HG03575 (cell line): Measurements from ENCODE around the gene FRZB.
"Not testable (repeated sequence)": the region's sequence is repeated elsewhere in the genome, so short reads cannot be mapped to it uniquely, and the experiment has no call there.

Experiments
- ATAC-seq: cut with Tn5 transposase; IDR thresholded peaks from one replicate; pipeline ENCODE4 v1.9.1; 2021; ENCODE audit not compliant: unreplicated experiment, insufficient number of reproducible peaks, low FRiP score; ENCODE audit errors: extremely low read depth

Gene FRZB

DNA sequence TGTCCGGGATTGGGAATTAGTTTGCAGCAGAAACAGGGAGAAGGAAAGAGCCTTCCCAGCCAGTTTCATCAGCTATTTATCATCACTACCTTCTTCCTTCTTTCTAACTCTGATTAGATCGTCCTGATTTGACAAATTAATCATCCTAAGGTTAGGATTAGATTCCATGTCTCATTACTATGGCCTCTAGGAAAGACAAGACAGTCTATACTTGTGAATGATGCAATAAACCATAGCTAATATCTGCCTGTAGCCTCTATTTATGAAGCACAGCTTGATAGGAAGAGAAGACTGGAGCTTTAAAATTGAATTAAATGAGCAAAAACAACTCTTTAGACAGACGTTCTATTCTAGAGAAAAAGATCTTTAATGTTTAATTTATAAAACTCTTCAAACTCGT, 25.2 kb upstream of the FRZB start:
- no peak for ATAC-seq

- no peak for ATAC-seq
Observed at GRCh38 chr2:182890773-182891378, 24.4 kb upstream of the FRZB start.

GRCh38 chr2:182890305-182890704, 23.9 kb upstream of the FRZB start:
- ATAC-seq: no peak

DNA sequence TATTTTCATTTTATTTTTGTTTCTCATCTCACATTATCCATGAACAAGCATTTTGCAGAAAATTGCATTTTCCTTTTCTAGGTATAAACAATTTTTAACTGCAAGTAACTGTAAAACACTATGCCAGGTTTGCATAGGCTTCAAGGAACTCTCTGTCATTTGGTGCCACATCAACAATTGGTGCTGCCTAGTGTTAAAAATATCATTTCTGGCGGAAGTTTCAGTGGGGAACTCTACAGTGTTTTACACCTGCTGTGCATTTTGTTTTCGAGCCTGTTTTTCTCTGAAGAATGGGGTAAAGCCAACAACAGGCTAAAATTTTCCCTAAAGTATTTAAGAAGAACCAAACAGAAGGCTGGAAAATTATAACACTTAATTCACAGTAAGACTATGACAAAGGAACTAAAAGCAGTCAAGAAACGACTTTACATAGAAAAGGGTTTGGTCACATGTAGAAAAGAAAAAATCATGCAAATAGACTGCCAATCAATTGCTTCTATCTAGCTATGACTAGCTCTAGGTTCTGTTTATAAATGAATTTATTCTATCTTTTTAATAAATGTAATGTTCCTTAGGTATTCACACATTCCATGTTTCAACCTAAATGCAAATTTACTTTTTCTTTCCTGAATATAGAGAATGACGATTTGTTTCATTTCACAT, 21.4 kb upstream of the FRZB start:
- no peak for ATAC-seq

DNA sequence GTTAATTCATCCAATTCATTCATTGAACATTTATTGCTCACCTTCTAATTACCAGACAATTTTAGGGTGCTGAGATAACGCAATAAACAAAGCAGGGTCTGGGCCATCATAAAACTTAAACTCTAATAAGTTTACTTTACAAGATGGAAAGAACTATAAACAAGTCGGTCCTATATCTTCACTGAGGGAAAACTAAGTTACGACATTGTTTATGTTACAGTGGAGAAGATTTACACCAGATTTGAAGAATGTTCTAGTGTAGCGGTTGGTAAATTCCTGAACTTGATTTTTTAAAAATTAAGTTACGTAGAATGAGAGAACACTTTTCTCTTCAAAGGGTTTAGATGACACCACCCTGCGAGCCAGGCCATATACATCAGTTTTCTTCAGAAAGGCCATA, 20.7 kb upstream of the FRZB start:
- ATAC-seq: no peak

DNA sequence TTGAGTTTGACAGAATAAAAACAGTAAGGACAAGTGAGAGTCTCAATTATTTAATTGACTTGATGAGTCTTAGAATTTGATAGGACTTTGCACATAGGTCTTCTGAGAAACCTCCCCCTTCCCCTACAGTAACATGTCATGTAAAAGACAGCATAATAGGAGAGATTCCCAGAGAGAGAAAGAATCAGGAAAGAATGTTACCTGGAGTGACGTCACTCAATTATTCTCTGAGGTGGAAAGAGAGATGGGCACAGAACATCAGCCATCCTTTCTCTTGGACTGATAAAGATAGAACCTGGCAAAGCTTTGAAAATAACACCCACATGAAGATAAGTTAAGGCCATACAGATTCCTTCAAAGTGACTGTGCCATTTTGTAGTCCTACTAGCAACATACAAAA, 19.3 kb upstream of the FRZB start:
- no peak for ATAC-seq

DNA sequence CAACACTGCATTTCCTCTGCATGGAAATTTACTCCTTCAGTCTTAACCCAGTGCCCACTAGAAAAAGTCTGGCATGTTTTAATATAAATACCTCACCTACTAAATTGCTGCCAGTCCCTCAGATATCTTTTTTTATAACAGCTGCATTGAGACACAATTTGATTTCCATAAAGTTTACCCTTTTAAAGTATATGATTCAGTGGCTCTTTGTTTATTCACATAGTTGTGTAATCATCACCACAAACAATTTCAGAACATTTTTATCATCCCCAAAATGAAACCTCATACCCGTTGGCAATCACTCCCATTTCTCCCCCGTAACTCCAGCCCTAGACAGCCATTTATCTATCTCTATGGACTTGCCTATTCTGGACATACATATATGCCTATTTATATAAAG, 17.0 kb upstream of the FRZB start:
- no peak for ATAC-seq

- ATAC-seq: not testable (repeated sequence)
Observed at GRCh38 chr2:182880100-182880499, 13.7 kb upstream of the FRZB start.

DNA sequence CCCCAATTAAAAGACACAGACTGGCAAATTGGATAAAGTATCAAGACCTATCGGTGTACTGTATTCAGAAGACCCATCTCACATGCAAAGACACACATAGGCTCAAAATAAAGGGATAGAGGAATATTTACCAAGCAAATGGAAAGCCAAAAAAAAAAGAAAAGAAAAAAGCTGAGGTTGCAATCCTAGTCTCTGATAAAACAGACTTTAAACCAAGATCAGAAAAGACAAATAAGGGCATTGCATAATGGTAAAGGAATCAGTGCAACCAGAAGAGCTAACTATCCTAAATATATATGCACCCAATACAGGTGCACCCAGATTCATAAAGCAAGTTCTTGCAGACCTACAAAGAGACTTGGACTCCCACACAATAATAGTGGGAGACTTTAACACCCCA, 10.2 kb upstream of the FRZB start:
- not testable (repeated sequence) for ATAC-seq

GRCh38 chr2:182870227-182870626, 3.8 kb upstream of the FRZB start:
- no peak for ATAC-seq

GRCh38 chr2:182868054-182868796, 1.8 kb upstream of the FRZB start:
- no peak for ATAC-seq

DNA sequence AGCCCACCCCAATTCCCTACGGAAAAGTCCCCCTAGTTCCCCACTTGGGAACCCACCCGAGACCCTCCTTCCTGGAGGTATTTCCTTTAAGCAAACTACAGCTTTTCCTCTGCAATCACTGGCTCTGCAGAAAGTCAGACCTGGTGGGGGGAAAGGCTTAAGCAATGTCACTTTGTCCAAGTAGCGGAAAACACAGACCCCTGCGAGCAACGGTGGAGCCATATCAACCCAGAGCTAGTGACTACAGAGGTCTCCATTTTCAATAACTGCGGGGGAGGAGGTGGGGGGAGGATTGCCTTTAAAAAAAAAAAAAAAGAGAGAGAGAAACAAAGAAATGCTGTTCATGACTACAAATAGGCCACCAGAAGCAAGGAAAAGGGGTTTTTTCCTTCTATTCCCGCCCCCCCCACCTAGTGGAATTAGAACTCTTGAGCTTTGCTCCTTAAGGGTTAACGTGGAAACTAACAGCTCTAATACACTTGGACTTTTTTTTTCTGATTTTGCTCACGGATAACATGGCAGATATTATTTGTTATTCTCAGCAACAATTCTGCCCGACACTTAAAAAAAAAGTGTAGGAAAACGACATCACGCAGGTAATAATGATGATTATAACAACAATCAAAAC, 1.1 kb upstream of the FRZB start:
- no peak for ATAC-seq

DNA sequence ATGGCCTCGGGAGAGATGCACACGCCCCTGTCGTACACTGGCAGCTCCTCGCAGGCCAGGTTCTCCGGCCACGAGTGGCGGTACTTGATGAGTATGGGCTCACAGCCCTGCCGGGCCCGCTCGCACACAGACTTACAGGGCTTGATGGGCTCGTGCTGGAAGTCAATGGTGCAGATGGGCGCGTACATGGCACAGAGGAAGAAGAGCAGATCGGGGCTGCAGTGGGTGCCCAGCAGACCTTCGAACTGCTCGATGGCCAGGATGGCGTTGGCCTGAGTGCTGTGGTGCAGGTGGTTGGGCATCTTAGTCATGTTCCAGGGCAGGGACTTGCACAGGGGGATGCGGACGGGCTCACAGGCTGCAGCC, 359 bp downstream of the FRZB start:
- ATAC-seq: no peak

- ATAC-seq: no peak
Observed at GRCh38 chr2:182864949-182865570, 1.4 kb downstream of the FRZB start.

- ATAC-seq: no peak
Observed at GRCh38 chr2:182863642-182864041, 2.8 kb downstream of the FRZB start.

DNA sequence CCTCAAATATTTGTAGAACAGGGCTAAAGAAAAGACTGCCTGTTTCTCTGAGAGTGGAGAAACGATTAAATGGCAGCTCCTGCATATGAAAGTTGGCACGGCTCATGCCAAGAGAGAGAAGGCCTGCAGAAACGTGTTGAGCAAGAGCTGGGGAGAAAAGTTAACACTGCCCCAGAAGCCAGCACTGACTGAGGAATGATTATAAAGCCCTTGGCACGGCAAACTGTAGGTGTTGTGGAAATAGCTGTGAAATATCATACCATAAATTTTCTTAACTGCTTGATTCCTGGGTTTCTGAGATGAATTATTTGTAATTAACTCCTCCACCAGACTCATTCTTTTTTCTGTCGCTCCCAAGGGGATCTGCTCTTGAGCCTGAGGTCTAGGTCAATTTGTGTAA, 4.3 kb downstream of the FRZB start:
- no peak for ATAC-seq

DNA sequence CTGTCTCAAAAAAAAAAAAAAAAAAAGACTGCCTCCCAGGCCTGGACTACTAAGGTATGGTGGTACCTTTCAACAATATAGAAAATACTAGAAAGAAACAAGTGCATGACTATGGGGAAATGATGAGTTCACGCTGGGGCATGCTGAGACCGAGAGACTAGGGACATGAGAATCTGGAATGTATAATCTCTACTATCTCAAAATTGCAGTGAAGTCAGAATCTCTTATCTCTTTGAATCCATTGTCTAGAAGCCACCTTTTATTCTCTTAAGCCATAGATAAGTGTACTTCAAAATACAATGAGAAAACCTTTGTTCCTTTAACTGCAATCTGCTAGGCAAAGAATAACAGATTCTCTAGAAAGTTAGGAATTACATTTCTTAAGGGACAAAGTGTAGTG, 5.6 kb downstream of the FRZB start:
- ATAC-seq: no peak

DNA sequence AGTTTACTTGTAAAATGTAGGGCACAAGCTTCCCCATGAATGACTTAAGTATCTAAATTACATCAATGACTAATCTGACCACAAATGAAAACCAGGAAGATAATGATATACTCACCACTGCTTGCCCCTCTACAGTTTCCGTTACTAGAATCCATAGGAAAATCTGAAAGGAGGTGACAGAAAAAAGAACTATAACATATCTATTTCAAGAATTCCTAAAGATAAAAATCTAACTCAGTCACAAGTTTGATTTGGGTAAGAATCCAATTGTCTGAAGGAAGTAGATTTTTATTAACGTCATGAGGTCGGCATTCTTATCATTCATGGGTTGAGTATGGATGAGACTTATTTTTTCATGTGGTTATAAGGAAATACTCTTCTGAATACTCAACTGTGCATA, 7.8 kb downstream of the FRZB start:
- ATAC-seq: no peak

DNA sequence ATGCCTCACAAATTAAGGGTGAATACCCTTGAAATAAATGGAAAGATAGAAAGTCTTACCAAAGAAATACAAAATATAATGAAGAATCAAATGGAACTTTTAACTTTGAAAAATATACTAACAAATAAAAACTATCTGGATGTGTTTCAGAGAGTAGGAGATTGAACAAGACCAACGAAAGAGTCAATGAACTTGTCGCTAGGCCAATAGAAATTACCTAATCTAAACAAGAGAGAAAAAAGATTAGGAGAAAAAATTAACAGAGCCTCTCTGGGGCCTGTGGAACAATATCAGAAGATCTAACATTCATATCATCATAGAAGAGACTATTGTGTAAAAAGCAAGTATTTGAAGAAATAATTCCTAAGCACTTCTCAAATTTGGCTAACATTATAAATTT, 11.1 kb downstream of the FRZB start:
- ATAC-seq: no peak
